NCI-H1417 (cell line): ENCODE measurements around the gene ZNF335.

Source experiments
- DNase-seq, 3 experiments: peaks; one replicate each; lab custom pipeline; 2025; lab: John Stamatoyannopoulos, UW

ZNF335 gene

DNA sequence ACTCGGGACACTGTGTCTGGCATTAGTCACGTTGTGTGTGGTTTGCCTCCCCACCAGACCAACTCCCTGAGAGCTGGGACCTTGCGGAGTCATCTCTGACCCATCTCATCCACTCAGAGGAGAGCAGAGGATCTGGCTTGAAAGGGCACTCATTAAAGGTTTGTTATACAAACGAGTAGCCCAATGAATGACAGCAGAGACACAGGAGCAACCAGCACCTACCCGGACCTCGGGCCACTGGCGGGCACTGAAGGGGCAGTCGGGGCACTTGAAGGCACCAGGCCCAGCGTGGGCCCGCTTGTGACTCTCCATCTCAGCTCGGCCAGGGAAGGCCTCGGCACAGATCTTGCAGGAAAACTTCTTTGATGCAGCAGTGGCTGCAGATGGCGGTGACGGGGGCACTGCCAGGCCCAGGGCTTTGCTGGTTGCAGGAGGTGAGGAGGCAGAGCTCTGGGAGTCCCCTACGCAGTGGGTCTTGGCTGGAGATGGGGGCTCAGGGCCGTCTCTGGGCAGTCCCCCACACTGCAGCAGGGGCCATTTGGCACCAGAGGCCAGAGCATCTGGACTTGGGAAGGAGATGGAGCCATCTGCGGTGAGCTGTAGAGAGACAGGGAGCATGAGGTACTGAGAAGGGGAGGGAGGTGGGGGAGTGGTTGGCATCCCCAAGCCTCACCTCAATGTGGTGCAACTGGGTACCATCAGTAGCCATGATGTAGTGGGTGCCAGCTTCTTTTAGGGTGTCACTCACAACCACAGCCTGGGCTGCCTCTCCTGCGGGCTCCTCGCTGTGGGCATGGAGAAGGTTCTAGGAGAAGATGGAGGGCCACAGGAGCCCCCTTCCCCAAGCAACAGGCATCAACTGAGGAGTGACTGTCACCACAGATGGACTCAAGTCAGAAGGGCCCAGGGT lies 19.8 kb downstream of the ZNF335 start:
- DNase-seq: no peak

DNA sequence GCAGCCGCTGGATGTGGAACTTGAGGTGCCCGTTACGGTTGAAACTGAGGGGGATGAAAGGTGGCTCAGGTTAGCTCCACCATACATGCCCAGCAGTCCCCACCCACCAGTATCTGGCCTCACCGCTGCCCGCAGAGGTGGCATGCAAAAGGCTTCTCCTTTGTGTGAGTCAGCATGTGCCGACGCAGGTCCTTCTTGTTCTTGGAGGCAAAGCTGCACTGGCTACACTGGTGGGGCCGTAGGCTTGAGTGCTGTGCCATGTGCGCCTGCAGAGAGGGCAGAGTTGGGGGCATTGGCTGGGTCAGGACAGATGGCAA lies 21.7 kb downstream of the ZNF335 start:
- DNase-seq: no peak

DNA sequence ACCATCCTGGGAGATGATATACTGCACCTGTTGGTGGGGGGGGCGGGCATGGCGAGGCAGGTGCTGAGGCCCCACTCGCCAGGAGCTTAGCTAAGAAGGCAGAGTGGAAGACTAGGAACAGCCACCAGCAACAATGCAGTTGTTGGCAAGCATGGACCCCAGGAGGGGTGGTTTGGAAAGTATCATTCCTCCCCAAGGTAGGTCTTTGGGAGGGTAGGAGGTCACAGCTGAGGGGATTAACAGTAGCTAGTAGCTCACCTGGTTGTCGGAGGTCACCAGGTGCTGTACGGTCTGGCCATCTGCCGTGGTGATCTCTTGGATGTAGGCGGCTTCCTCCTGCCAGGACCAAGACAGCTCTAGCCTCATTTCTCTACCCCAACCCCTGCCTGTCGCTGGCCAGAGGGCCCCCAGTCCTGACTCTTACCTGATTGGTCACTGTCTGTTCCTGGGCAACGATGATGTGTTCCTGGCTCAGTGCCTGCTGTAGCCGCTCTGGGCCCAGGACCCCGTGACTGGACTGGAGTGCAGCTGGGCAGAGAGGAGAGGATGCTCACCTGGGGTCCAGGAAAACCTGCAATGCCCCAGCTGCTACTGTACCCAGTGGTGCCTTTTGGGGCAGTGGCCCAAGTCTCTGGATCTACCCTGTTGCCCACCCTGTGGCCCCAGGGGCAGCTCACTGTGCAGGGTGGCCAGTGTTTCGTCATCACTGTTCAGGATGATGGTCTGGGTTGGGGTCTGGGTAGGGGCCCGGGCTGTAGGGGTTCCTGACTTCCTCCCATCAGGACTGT lies 22.3 kb downstream of the ZNF335 start:
- peak in 1 of 3 experiments; percentile 36 for DNase-seq

DNA sequence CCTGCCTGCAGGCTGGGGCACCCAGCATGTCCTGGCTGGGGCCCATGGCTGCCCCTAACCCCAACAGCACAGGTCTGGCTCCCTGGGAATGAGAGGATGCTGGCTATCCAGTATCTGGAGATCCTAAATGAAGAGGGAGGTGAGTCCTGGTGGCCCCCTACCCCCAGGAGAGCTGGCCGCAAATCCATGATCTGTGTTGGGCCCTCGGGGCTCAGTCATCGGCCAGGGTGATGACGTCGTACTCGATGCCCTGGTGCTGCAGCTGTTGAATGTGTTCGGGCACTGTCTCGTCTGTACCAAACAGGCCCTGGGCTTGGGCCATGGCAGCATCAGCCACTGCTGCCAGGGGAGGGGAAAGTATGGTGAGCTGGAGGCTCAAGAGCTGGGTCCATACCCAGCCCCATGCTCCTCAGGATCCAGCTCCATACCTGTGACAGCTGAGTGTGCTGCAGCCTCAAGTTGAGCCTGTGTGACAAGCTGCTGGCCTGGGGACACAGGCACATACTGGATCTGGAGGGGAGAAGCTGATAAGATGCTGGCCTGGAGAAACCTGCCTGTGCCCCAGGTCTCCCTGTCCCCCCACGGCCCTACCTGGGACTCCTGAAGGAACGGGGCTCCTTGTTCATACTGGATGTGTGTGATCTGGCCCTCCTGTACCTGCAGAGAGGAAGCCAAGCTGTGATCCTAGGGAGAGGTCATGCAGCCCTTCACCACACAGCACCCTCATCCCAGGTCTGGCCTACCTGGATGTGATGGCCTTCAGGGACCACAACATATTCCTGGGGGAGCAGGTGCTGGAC lies 23.1 kb downstream of the ZNF335 start:
- no peak for DNase-seq

DNA sequence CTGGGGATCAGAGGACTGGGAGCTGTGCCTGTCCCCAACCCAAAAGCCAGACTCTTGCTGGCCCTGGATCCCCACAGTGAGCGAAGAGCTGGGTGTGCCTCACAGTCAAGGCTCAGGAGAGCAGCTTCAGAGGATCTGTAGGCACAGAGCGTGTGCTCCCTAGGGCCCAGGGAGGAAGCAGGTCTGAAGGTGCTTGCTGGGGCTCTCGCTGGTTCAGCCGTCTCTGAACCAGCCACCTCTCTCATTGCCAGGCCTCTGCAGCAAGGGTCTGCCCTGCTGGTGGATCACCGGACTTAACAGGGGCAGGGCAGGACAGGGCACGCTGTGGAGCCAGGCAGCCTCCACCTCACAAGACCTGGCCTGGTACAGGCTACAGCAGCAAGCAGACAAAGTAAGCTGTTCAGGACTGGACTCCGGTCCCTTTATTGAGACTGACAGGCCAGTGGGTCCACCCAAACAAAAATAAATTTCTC lies 23.7 kb downstream of the ZNF335 start:
- no peak for DNase-seq

DNA sequence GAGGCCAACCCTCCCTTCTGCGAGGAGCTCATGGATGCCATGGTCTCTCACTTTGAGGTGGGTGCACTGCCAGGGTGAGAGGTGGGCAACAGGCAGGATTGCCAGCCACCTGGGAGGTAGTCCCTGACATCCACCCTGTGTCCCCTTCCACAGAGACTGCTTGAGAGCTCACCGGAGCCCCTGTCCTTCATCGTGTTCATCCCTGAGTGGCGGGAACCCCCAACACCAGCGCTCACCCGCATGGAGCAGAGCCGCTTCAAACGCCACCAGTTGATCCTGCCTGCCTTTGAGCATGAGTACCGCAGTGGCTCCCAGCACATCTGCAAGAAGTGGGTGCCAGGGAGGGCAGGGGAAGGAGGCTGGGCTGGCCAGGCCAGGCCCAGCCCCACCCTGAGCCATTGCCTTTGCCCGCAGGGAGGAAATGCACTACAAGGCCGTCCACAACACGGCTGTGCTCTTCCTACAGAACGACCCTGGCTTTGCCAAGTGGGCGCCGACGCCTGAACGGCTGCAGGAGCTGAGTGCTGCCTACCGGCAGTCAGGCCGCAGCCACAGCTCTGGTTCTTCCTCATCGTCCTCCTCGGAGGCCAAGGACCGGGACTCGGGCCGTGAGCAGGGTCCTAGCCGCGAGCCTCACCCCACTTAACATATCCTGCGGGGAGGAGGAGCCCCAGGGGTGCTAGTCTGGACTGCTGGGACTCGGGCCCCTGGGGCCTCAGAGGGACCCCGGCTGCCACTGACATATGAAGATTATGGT lies 24.7 kb downstream of the ZNF335 start:
- no peak for DNase-seq

DNA sequence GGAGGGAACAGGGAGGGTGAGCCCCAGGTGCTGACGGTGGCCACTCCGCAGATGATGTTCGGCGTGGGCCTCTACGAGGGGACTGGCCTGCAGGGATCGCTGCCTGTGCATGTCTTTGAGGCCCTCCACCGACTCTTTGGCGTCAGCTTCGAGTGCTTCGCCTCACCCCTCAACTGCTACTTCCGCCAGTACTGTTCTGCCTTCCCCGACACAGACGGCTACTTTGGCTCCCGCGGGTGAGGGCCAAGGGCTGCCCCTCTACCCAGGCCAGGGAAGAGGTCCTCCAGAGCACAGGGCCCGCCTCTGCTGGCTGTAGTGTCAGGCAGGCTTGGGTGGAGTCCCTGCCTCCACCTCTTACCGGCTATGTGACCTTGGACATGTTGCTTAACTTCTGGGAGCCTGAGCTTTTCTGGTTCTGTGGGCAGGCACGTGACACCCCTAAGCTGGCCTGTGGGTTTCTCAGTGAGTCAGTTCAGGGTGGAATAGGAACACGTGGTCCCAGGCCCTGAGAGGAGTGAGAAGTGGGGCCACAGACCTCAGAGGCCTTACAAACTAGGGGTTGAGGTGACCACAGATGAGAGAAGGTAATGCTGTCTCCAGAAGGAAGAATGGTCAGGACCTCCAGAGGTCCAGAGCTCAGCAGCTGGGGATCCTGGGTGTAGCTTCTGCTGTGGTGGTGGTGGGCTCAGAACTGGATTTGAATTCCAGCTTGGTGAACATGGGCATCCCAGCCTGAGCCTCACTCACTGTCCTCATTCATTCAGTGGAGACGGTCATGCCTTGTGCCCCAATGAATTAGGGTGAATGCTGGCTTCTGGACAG lies 25.6 kb downstream of the ZNF335 start:
- DNase-seq: no peak

DNA sequence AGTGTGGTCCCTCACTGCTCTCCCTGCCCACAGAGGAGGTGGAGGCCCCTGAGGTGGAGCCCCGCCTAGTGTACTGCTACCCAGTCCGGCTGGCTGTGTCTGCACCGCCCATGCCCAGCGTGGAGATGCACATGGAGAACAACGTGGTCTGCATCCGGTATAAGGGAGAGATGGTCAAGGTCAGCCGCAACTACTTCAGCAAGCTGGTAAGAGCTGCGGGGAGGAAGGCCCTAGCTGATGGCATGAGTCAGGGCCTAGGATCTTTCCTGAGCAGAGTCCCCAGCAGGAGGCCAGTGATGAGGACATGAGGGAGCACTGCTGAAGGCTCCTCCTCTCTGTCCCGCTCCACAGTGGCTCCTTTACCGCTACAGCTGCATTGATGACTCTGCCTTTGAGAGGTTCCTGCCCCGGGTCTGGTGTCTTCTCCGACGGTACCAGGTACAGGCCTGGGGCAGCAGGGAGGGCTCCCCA lies 26.3 kb downstream of the ZNF335 start:
- no peak for DNase-seq

DNA sequence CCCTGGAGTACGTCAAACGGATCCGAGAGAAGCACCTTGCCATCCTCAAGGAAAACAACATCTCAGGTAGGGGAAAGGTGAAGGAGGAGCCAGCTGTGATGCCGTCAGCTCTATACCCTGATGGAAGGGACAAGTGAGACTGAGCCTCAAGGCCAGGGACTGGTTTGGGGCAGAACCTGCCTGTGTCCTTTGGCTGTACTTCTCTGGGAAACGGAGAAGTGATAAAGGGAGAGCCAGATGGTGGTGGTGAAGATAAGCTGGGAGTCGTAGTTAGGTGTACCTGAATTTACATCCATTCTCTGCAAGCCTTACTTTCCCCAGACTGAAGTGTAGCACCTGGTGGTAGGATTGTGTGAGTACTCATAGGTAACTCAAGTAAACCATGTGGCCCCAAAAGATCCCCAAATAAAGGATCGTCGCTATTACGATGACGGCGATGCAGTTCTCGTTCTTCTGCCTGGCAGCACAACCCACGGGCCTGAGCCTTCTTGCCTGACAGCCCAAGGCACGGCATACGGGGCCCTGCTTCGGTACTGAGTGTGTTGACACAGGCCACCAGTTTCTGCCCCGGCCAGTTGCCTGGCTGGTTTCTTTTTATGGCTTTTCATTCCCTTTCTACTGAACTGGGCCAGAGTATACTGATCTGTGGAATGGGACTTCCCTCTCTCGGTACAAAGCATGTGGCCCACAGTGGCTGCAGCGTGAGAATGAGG lies 26.9 kb downstream of the ZNF335 start:
- no peak for DNase-seq

DNA sequence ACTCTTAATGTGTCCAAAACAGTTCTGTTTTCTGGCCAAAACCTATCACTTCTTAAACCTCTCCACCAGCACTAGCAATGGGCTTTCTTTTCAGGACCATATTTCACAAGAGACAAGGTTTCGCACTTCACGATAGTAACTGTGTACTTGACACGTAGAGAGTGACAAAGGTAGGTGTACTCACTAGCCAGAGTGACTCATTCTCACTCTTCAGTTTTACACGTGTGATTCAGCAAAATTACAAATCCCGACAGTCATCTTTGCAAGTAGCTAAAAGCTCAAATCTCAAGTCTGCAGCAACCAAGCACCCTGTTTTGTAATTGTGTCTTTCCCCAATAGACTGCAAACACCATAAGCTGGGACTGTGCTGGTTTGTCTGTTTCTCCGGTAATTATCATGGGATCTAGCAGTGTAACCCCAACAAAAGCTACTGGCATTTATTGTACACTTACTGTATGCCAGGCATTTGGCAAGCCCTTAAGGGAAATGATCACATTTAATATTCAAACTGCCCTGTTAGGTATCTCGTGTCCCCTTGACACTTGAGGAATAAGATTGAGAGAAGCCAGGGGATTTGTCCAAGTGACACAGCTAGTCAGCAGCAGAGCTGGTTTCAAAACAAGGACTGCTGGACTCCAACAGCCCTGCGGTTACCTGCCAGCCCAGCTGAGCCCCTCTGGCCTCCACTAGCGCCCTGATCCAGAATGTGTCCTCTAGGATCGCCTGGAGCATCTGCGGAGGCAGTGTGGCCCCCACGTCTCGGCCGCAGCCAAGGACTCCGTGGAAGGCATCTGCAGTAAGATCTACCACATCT lies 27.6 kb downstream of the ZNF335 start:
- no peak for DNase-seq

DNA sequence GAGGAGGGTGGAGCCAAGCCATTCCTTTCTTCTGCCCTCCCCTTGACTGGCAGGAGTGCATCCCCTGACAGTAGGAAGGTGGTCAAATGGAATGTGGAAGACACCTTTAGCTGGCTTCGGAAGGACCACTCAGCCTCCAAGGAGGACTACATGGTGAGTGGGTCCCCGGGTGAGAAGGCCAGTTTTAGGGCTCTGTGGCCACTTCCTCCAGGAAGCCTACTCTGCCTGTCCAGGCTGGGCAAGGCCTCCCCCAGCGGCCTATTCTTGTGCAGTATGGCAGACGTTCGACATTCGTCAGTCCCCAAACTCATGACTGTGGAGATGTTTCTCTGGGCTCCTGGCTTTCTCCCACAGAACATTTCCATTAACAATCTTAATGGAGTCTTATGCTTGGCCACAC lies 28.4 kb downstream of the ZNF335 start:
- DNase-seq: no peak

DNA sequence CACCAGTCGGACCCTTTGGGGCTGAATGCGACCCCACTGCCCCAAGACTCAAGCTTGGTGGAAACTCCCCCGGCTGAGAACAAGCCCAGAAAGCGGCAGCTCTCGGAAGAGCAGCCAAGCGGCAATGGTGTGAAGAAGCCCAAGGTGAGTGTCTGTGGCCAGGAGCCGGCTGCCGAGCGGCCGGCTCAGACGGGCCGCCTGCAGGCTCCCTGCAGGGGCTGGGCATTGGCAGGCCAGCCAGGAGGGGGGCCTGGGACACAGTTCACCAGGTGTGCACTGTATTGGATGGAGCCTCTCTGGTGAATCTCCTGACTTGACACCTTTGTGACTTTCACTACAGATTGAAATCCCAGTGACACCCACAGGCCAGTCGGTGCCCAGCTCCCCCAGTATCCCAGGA lies 31.5 kb downstream of the ZNF335 start:
- DNase-seq: no peak

DNA sequence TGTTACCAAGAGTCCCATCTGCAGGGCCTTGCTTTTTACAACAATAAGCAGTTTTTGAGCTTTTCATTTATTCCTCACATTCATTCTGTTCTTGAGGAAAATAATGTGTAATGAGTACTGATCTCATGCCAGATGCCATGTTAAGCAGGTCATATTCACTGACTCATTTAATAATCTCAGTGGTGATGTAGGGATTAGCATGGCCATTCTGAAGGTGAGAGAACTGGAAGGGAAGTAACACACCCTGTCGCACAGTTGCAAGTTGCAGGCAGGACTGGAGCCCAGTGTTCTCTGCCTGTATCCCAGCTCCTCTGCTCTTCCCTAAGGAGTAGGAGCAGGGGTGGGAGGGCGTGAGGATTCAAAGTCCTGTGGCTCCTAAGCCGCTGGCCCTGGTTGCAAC lies 31.9 kb downstream of the ZNF335 start:
- DNase-seq: no peak

DNA sequence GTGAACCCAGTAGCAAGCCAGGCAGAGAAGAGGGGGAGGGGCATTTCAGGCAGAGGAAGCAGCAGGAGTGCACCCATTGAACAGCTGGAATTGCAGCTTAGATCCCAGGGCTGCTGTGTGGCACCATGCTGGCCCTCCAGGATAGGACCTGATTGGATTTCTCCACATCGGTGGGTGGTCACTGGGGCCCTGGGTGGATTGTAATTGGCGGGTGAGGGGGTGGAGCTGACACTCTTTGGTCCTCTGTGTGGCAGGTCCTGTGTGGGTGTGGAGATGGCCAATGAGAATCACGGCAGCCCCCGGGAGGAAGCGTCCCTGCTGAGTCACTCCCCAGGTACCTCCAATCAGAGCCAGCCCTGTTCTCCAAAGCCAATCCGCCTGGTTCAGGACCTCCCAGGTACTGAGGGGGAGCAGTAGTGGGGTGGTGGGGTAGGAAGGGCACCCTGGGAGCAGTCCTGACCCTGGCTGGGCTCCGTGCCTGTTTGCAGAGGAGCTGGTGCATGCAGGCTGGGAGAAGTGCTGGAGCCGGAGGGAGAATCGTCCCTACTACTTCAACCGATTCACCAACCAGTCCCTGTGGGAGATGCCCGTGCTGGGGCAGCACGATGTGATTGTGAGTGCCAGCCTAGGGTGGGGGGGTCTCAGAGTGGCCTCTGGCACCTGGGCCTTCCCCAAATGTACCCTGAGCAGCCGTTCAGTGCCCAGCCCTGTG lies 33.1 kb downstream of the ZNF335 start:
- DNase-seq: no peak

DNA sequence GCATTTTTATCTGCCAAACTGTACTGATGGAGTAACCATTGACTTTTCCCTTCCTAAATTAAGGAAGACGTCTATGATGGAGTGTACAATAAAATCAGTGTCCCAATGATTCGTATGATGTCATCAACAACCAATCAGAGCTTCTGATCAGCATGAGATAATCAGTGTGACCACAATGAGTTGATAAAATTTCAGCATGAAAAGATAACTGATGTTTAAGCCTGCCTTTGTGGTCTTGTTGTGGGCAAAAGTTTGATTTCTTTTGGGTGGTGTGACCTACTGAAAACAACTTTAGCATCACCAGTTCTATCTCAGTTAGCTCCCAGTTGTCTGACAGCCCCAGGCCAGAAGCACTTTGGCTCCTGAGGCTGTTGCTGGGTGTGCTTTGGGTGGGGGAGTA lies 34.2 kb downstream of the ZNF335 start:
- DNase-seq: no peak

DNA sequence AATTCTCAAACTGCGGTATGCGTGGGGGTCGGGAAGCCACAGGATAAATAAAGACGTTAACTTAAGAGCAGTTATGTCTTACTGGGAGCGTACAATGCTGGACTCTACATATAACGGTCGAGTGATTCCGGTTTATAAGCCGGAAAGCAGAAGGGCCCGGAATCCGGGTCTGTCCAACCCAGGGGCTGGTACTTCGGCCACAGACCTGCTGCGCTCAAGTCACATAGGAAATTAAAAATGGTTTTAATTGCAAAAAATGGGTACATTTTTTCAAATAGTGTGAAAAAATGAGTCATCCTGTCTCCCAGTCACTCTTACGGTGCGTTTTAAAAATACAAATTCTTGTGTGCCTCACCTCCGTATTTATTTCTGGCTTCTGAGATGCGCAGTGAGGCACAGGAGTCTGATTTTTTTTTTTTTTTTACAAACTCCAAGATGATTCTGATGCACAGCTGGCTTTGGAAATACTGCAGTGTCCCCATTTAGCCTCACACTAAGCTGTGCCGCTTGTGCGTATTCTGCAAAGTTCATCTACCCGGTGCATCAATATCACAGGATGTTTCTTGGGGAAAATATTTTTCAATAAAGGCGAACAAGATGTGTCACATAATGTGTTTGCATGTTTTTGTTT lies 36.5 kb downstream of the ZNF335 start:
- DNase-seq: no peak

DNA sequence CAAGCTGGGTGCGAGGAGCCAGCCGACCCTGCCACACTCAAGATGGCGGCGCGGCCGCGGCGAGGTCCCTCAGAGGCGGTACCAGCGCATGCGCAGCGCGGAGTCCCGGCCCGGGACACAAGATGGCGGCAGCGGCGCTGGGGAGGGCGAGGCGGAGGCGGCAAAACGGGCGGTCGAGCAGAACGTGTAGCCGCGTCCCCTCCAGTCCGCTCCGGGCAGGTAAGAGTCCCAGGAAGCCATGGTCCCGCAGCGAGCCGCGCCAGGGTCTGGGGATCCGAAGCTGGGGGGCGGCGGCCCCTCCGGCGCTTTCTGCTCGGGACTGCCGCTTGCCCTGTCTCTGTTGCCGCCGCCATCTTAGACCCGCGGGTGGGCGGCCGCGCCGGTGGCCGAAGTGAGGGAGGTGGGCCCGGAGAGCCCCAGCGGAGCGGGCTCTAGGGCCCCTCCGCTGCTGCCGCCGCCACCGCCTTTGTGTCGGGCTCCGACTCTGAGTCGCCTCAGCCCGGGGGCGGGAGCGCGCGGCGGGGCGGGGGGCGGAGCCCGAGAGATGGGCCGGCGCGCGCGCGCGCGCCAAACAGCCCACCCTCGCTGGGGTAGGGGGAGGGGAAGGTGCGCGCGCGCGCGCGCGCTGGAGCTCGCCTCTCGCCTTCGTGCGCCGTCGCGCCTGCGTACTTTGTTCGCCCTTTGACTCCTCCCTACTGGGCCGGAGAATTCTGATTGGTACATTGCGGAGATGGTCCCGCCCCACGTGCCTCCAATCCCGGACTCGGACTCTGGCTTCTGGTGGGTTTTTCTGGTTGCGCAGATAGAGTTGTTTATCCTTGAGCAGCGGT lies 37.2 kb downstream of the ZNF335 start, which contains the start of gene PCIF1:
Gene PCIF1, plus strand, starts transcription at position 98 of the 830 bp plus-strand sequence. CDS start 4,317 bp downstream, outside the sequence.
- peak; percentile 98 to 99 (median 99) for DNase-seq
